IMR-90 (cell line): Measurements from ENCODE around the gene ANKRD31. TPM values are rescaled to one million over a fixed set of nuclear protein-coding genes. Genes with fewer than 3 reads are reported as not detected.

Experiments used
- ATAC-seq: fragments of 200-7000 bp; cut with Tn5 transposase; 2 replicates; pipeline ENCODE4 v1.9.1; 2020; ENCODE audit warnings: low read depth, mild to moderate bottlenecking, moderate library complexity
- BruUV-seq: library from RNA; stranded (reverse); fragments of 400-500 nt; replicated peaks from 2 replicates; lab custom pipeline; 2021; lab: Mats Ljungman, UMichigan
- CTCF ChIA-PET: fragments of 300-600 bp; formaldehyde crosslinking; extraction: SDS; loops from one replicate; lab custom pipeline; 2021; ENCODE audit warnings: antibody characterized with exemption; lab: Yijun Ruan, JAX
- POLR2A ChIA-PET: fragments of 300-600 bp; sonication (Branson Sonifier 250); formaldehyde crosslinking; loops from one replicate; lab custom pipeline; 2022; ENCODE audit warnings: antibody characterized with exemption; ENCODE audit not compliant: unreplicated experiment; lab: Charles Lee
- DNase-seq: peaks from one replicate; pipeline ENCODE4 v3.0.0; 2013
- H2AFZ ChIP-seq: replicated peaks from 2 replicates; pipeline ENCODE3; 2013; ENCODE audit warnings: low read length, mild to moderate bottlenecking; ENCODE audit not compliant: poor library complexity
- H2AK5ac ChIP-seq: 2 replicates; pipeline ENCODE4 v1.6.1; 2013; ENCODE audit warnings: low read depth, low read length, inconsistent platforms
- H2AK9ac ChIP-seq: replicated peaks from 2 replicates; pipeline ENCODE3; 2013; ENCODE audit warnings: mild to moderate bottlenecking, low read depth, low read length, moderate library complexity; ENCODE audit not compliant: poor library complexity
- H2BK120ac ChIP-seq: 2 replicates; pipeline ENCODE4 v1.6.1; 2013; ENCODE audit warnings: low read depth, low read length, inconsistent platforms
- H2BK15ac ChIP-seq: 3 replicates; pipeline ENCODE4 v1.6.1; 2013; ENCODE audit warnings: low read depth, low read length, inconsistent platforms
- H2BK20ac ChIP-seq: 2 replicates; pipeline ENCODE4 v1.6.1; 2013; ENCODE audit warnings: low read depth, mild to moderate bottlenecking, inconsistent platforms, low read length, moderate library complexity
- H2BK5ac ChIP-seq: 2 replicates; pipeline ENCODE4 v1.6.1; 2013; ENCODE audit warnings: mild to moderate bottlenecking, low read depth, low read length, inconsistent platforms; ENCODE audit not compliant: poor library complexity, severe bottlenecking
- H3K14ac ChIP-seq: replicated peaks from 2 replicates; pipeline ENCODE4 v1.6.1; 2013; ENCODE audit warnings: low read depth, low read length, inconsistent platforms
- H3K18ac ChIP-seq: 2 replicates; pipeline ENCODE4 v1.6.1; 2013; ENCODE audit warnings: low read depth, low read length, control low read depth
- H3K23ac ChIP-seq: 2 replicates; pipeline ENCODE4 v1.6.1; 2013; ENCODE audit warnings: low read depth, low read length, inconsistent platforms
- H3K27ac ChIP-seq: 2 replicates; pipeline ENCODE4 v1.5.1; 2013; ENCODE audit warnings: mild to moderate bottlenecking, control low read depth, low read length; ENCODE audit not compliant: insufficient read depth
- H3K27me3 ChIP-seq: 2 replicates; pipeline ENCODE4 v1.6.1; 2013; ENCODE audit warnings: low read length; ENCODE audit not compliant: control insufficient read depth, insufficient read depth
- H3K36me3 ChIP-seq: 2 replicates; pipeline ENCODE4 v1.6.1; 2013; ENCODE audit warnings: low read length, mixed read lengths; ENCODE audit not compliant: control insufficient read depth, insufficient read depth
- H3K4ac ChIP-seq: 2 replicates; pipeline ENCODE4 v1.6.1; 2013; ENCODE audit warnings: low read depth, low read length, inconsistent platforms
- H3K4me1 ChIP-seq: 2 replicates; pipeline ENCODE4 v1.6.1; 2013; ENCODE audit warnings: low read length, mixed read lengths; ENCODE audit not compliant: control insufficient read depth, insufficient read depth
- H3K4me2 ChIP-seq: 2 replicates; pipeline ENCODE4 v1.6.1; 2013; ENCODE audit warnings: low read depth, mild to moderate bottlenecking, control low read depth, low read length, moderate library complexity
- H3K4me3 ChIP-seq: 2 replicates; pipeline ENCODE4 v1.5.1; 2013; ENCODE audit warnings: low read depth, mild to moderate bottlenecking, control low read depth, low read length, moderate library complexity; ENCODE audit not compliant: insufficient read depth
- H3K56ac ChIP-seq: 2 replicates; pipeline ENCODE4 v1.6.1; 2013; ENCODE audit warnings: low read length, inconsistent platforms; ENCODE audit not compliant: insufficient read depth; ENCODE audit errors: extremely low read depth
- H3K79me1 ChIP-seq, 2 experiments: 2 replicates each; pipeline ENCODE4 v1.6.1; 2013; ENCODE audit warnings: low read length in 2 of 2, inconsistent platforms in 1 of 2, low read depth in 1 of 2
- H3K9ac ChIP-seq: 2 replicates; pipeline ENCODE4 v1.6.1; 2013; ENCODE audit warnings: low read depth, low read length, control low read depth
- H3K9me1 ChIP-seq: 2 replicates; pipeline ENCODE4 v1.6.1; 2013; ENCODE audit warnings: low read length, inconsistent platforms; ENCODE audit not compliant: insufficient read depth
- H3K9me3 ChIP-seq: 2 replicates; pipeline ENCODE4 v1.6.1; 2013; ENCODE audit warnings: low read length; ENCODE audit not compliant: control insufficient read depth, insufficient read depth
- H4K20me1 ChIP-seq: 2 replicates; pipeline ENCODE4 v1.6.1; 2013; ENCODE audit warnings: low read length, inconsistent platforms; ENCODE audit not compliant: insufficient read depth
- H4K5ac ChIP-seq: 2 replicates; pipeline ENCODE4 v1.6.1; 2013; ENCODE audit warnings: mild to moderate bottlenecking, low read depth, low read length, control low read depth
- H4K8ac ChIP-seq, 2 experiments: 2 replicates each; pipeline ENCODE4 v1.6.1; 2013; ENCODE audit warnings: low read depth in 2 of 2, low read length in 2 of 2, control low read depth in 1 of 2, inconsistent platforms in 1 of 2
- H4K91ac ChIP-seq: 2 replicates; pipeline ENCODE4 v1.6.1; 2013; ENCODE audit warnings: low read depth, low read length, inconsistent platforms; ENCODE audit not compliant: insufficient read depth
- BHLHE40 ChIP-seq: fragments of 150-350 bp; IDR thresholded peaks from 2 replicates; pipeline ENCODE4 v1.6.1; 2016; ENCODE audit warnings: mild to moderate bottlenecking, low read depth, low read length
- CEBPB ChIP-seq: IDR thresholded peaks from 2 replicates; pipeline ENCODE4 v1.6.1; 2012; ENCODE audit warnings: low read depth, low read length, improper control_type of control experiment
- CHD1 ChIP-seq: IDR thresholded peaks from 2 replicates; pipeline ENCODE4 v1.6.1; 2012; ENCODE audit warnings: low read depth, low read length, improper control_type of control experiment
- FOS ChIP-seq: fragments of 150-350 bp; IDR thresholded peaks from 2 replicates; pipeline ENCODE4 v1.6.1; 2016; ENCODE audit warnings: low read depth, low read length
- MAFK ChIP-seq: IDR thresholded peaks from 2 replicates; pipeline ENCODE4 v1.6.1; 2012; ENCODE audit warnings: low read depth, low read length, improper control_type of control experiment
- MAZ ChIP-seq: IDR thresholded peaks from 2 replicates; pipeline ENCODE4 v1.6.1; 2012; ENCODE audit warnings: low read depth, mild to moderate bottlenecking, low read length, improper control_type of control experiment, moderate library complexity, borderline replicate concordance
- MXI1 ChIP-seq: IDR thresholded peaks from 2 replicates; pipeline ENCODE4 v1.6.1; 2012; ENCODE audit warnings: low read depth, mild to moderate bottlenecking, low read length, moderate library complexity, borderline replicate concordance
- NFE2L2 ChIP-seq: fragments of 150-350 bp; IDR thresholded peaks from 2 replicates; pipeline ENCODE4 v1.6.1; 2016; ENCODE audit warnings: low read depth, mild to moderate bottlenecking, low read length
- POLR2A ChIP-seq: IDR thresholded peaks from 2 replicates; pipeline ENCODE4 v1.6.1; 2012; ENCODE audit warnings: mild to moderate bottlenecking, low read depth, low read length
- RAD21 ChIP-seq: IDR thresholded peaks from 2 replicates; pipeline ENCODE4 v1.6.1; 2012; ENCODE audit warnings: low read length, improper control_type of control experiment
- RCOR1 ChIP-seq: IDR thresholded peaks from 2 replicates; pipeline ENCODE4 v1.6.1; 2012; ENCODE audit warnings: mild to moderate bottlenecking, low read length, improper control_type of control experiment; ENCODE audit not compliant: insufficient replicate concordance
- RFX5 ChIP-seq: IDR thresholded peaks from 2 replicates; pipeline ENCODE4 v1.8.0; 2012; ENCODE audit warnings: low read depth, mild to moderate bottlenecking, low read length, moderate library complexity
- SMC3 ChIP-seq: fragments of 150-350 bp; IDR thresholded peaks from 2 replicates; pipeline ENCODE4 v1.6.1; 2016; ENCODE audit warnings: low read depth, mild to moderate bottlenecking, antibody characterized with exemption, low read length, moderate library complexity
- WGBS, 2 experiments: methylation state at CpG; one replicate each; pipeline versions ENCODE4 v1.1.5 to v1.1.7; 2013; ENCODE audit warnings: missing lambda C conversion rate in 2 of 2; ENCODE audit not compliant: insufficient read length in 1 of 2; ENCODE audit errors: extremely low coverage in 2 of 2; 5-methylcytosine and 5-hydroxymethylcytosine counted together
- dilution Hi-C: fragments of 300-500 bp; cut with HindIII; formaldehyde crosslinking; loops from one replicate; pipeline ENCODE4 v1.14.3; 2018; ENCODE audit warnings: low sequenced_read_pairs; ENCODE audit not compliant: unreplicated experiment
- in situ Hi-C: fragments of 300-500 bp; cut with MboI; formaldehyde crosslinking; loops from 3 replicates; pipeline ENCODE4 v1.14.3; 2019; ENCODE audit warnings: low sequenced_read_pairs, inconsistent platforms, mixed read lengths
- intact Hi-C: fragments of 100-400 bp; cut with micrococcal nuclease; formaldehyde crosslinking; loops from 2 replicates; pipeline ENCODE4 v1.10.0; 2022
- polyA plus RNA-seq, 3 experiments: library from polyadenylated mRNA; depleted of rRNA; stranded (reverse); fragments of >200 nt; gene quantifications; 2 replicates each; pipeline ENCODE4 v1.2.3, GENCODE V29; 2012; ENCODE audit warnings: low replicate concordance in 1 of 3
- total RNA-seq: library from RNA; depleted of rRNA; stranded (reverse); fragments of >200 nt; gene quantifications from 2 replicates; pipeline ENCODE4 v1.2.3, GENCODE V29; 2012
- TF ChIP-seq, protein P1 (sequence below): conservative IDR thresholded peaks from 2 replicates; pipeline ENCODE4 v1.5.1; 2012; ENCODE audit warnings: mild to moderate bottlenecking, low read depth, low read length, improper control_type of control experiment
- TF ChIP-seq, protein P2 (sequence below): fragments of 150-350 bp; IDR thresholded peaks from 2 replicates; pipeline ENCODE4 v1.6.1; 2017; ENCODE audit warnings: mild to moderate bottlenecking, antibody characterized with exemption, low read length, low read depth
- TF ChIP-seq, protein P3 (sequence below): fragments of 150-350 bp; IDR thresholded peaks from 2 replicates; pipeline ENCODE4 v1.6.1; 2016; ENCODE audit warnings: low read depth, mild to moderate bottlenecking, low read length, moderate library complexity, borderline replicate concordance

The ANKRD31 gene
- total and polyA plus RNA-seq, 2 of the 4 experiments (the other 2 are of a cell fraction), result under 0.01 to 0.02 TPM

- no peak for TF ChIP-seq MAFK
- TF ChIP-seq, protein P1, sequence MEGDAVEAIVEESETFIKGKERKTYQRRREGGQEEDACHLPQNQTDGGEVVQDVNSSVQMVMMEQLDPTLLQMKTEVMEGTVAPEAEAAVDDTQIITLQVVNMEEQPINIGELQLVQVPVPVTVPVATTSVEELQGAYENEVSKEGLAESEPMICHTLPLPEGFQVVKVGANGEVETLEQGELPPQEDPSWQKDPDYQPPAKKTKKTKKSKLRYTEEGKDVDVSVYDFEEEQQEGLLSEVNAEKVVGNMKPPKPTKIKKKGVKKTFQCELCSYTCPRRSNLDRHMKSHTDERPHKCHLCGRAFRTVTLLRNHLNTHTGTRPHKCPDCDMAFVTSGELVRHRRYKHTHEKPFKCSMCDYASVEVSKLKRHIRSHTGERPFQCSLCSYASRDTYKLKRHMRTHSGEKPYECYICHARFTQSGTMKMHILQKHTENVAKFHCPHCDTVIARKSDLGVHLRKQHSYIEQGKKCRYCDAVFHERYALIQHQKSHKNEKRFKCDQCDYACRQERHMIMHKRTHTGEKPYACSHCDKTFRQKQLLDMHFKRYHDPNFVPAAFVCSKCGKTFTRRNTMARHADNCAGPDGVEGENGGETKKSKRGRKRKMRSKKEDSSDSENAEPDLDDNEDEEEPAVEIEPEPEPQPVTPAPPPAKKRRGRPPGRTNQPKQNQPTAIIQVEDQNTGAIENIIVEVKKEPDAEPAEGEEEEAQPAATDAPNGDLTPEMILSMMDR, result no peak
- TF ChIP-seq CHD1, result no peak
- TF ChIP-seq RCOR1, result no peak
- no peak for TF ChIP-seq MAZ
- no peak for TF ChIP-seq FOS
- no peak for TF ChIP-seq MXI1
- no peak for TF ChIP-seq NFE2L2
- TF ChIP-seq RFX5, result no peak
- TF ChIP-seq, protein P2, sequence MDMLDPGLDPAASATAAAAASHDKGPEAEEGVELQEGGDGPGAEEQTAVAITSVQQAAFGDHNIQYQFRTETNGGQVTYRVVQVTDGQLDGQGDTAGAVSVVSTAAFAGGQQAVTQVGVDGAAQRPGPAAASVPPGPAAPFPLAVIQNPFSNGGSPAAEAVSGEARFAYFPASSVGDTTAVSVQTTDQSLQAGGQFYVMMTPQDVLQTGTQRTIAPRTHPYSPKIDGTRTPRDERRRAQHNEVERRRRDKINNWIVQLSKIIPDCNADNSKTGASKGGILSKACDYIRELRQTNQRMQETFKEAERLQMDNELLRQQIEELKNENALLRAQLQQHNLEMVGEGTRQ, result no peak
- TF ChIP-seq, protein P3, sequence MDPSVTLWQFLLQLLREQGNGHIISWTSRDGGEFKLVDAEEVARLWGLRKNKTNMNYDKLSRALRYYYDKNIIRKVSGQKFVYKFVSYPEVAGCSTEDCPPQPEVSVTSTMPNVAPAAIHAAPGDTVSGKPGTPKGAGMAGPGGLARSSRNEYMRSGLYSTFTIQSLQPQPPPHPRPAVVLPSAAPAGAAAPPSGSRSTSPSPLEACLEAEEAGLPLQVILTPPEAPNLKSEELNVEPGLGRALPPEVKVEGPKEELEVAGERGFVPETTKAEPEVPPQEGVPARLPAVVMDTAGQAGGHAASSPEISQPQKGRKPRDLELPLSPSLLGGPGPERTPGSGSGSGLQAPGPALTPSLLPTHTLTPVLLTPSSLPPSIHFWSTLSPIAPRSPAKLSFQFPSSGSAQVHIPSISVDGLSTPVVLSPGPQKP, result no peak
- no peak for TF ChIP-seq CEBPB
- TF ChIP-seq RAD21, result no peak
- TF ChIP-seq POLR2A, result no peak
- TF ChIP-seq BHLHE40, result no peak
- no peak for TF ChIP-seq SMC3
- no peak overlapping the region for H4K8ac ChIP-seq
- H3K9me3 ChIP-seq, result no peaks in the 10 kb centered on the region
- no peak overlapping the region for H3K4me2 ChIP-seq
- H3K14ac ChIP-seq, result no peak overlapping the region
- H3K27ac ChIP-seq, result no peak overlapping the region
- intact Hi-C loops (loop anchor here (10.0 kb wide), 1 partner anchor 207 kb away; the partner anchor contains the start of gene GCNT4), dilution Hi-C loops (no loop called here), in situ Hi-C loops (loop anchor here (25.0 kb wide), 1 partner anchor 600 kb away; no protein-coding TSS in a partner anchor)
- H3K9ac ChIP-seq, result no peak overlapping the region
- no peak overlapping the region for H3K18ac ChIP-seq
- ChIA-PET CTCF (no interaction called here), POLR2A (no interaction called here)
- WGBS, 2 experiments, result no CpG with 5 or more reads among the region's 3 CpGs
- no peak overlapping the region for H3K4ac ChIP-seq
- H3K4me1 ChIP-seq, result no peaks in the 10 kb centered on the region
- ATAC-seq (no peak), DNase-seq (no peak)
- no peak overlapping the region for H2BK20ac ChIP-seq
- H3K56ac ChIP-seq, result no peak overlapping the region
- H3K27me3 ChIP-seq, result no peaks in the 10 kb centered on the region; the same call in 1 of the 2 replicates
- no peak overlapping the region for H2BK120ac ChIP-seq
- no peaks in the 10 kb centered on the region for H3K9me1 ChIP-seq
- BruUV-seq, result no TSS peak
- no peak overlapping the region for H2BK5ac ChIP-seq
- no peaks in the 10 kb centered on the region for H3K36me3 ChIP-seq
- no peak overlapping the region for H2AFZ ChIP-seq
- H2AK5ac ChIP-seq, result no peak overlapping the region
- H2AK9ac ChIP-seq, result no peak overlapping the region
- no peak overlapping the region for H3K23ac ChIP-seq
- H2BK15ac ChIP-seq, result no peak overlapping the region
- H3K79me1 ChIP-seq, result no peaks in the 10 kb centered on the region
- H3K4me3 ChIP-seq, result no peak overlapping the region
- H4K20me1 ChIP-seq, result no peaks in the 10 kb centered on the region
- no peak overlapping the region for H4K91ac ChIP-seq
- H4K5ac ChIP-seq, result no peak overlapping the region
These were observed 25.6 kb upstream of the ANKRD31 start for GRCh38 chr5:75262271-75262670.
